ENCODE measurements around the gene C2CD2L. TPM values are rescaled to one million over a fixed set of nuclear protein-coding genes. Genes with fewer than 3 reads are reported as not detected.

Gene C2CD2L
- total and polyA plus RNA-seq, 2 of the 13 experiments (the other 11 are each of a cell fraction or from before 2014, with no cell fraction given), result 3.7 to 5.5 TPM

DNA sequence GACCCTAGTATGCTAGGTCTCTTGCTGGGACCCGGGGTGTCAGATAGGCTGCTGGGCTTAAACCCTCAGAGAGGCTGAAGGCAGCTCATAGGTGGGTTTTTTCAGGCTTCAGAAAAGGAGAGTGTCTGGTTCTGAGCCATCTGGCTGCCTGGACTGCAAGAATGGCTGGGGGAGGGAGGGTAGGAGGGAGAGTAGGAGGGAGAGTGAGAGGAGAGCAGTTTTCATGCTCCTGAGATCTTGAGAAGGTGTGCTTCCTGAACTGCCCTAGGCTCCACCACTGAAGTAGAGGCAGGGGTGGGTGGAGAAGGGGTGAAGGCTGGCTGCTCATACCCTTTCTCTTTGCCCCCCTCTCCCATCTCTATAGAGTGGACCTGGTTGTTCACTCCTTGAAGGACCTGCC is 17.8 kb upstream of the C2CD2L start:
- no peak for FAIRE-seq
- in situ Hi-C loops (cut with HindIII; ENCODE audit: extremely low pct_ligation_motif_present, low pct_unique_long_range_greater_than_20kb), result no loop called here
- intact Hi-C loops (cut with micrococcal nuclease; ENCODE audit: unreplicated experiment), result no loop called here
- TF ChIP-seq TFE3 (CRISPR knock-in tag; IDR thresholded peaks at IDR 0.05) (no peak), MNT (IDR thresholded peaks at IDR 0.05) (no peak), DDIT3 (CRISPR knock-in tag; IDR thresholded peaks at IDR 0.05) (no peak), ZNF776 (CRISPR knock-in tag; IDR thresholded peaks at IDR 0.05) (no peak)
- ChIA-PET CTCF (ENCODE audit: low intra/inter-chr PET ratio, low total read pairs) (no interaction called here), POLR2A (no interaction called here)
- no peak for DNase-seq (ENCODE audit: low spot score)
- Histone ChIP-seq H3K4me2 (ENCODE audit: low read depth, low read length) (no peak overlapping the region), H3K79me2 (ENCODE audit: insufficient read depth, low read length) (peaks cover 35% of the 10 kb centered on the region), H3K9me3 (ENCODE audit: low read length) (no peaks in the 10 kb centered on the region), H3K4me1 (ENCODE audit: insufficient read depth, low read length) (peaks cover 55% of the 10 kb centered on the region), H4K20me1 (ENCODE audit: insufficient read depth, low read length) (peaks cover 16% of the 10 kb centered on the region), H3K36me3 (replicated peaks in 1 of 2; ENCODE audit: control insufficient read depth in 1 of 2, insufficient read depth in 2 of 2, low read length in 2 of 2) (peaks cover 0 to 17% of the 10 kb centered on the region in 2 experiments; a peak in 4 of 5 replicates), H2AFZ (ENCODE audit: low read length) (no peak overlapping the region), H3K9ac (ENCODE audit: insufficient read depth, low read depth, low read length) (no peak overlapping the region), H3K27me3 (ENCODE audit: control insufficient read depth in 1 of 2, insufficient read depth in 2 of 2, low read length in 2 of 2) (no peaks in the 10 kb centered on the region; a peak in 1 of 5 replicates), H3K4me3 (replicated peaks in 1 of 3; ENCODE audit: insufficient read depth in 1 of 3, low read depth in 2 of 3, low read length in 3 of 3) (no peak overlapping the region), H3K27ac (ENCODE audit: extremely low read length, insufficient read depth, low read length) (no peak overlapping the region)
- 92% methylated on average over 1 of the region's 1 CpG for WGBS (ENCODE audit: low lambda C conversion rate)
- no peak for ATAC-seq
- no TSS peak for BruUV-seq (replicated peaks)

DNA sequence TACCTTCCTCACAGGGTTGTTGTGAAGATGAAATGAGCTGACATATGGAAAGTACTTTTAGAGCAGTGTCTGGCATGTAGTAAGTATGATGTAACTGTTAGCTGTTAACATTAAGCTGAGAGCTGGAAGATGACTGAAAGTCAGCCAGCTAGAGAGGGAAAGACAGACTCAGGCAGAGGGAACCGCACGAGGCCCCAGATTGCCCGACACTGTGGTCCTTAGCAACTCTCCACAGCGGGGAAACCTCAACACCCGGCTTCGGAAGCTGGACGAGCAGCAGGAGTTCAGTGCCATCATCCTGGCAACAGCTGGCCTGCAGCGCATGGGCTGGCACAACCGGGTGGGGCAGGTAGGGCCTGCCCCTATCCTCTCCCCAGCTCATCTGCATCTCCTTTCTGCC is 16.0 kb upstream of the C2CD2L start:
- Histone ChIP-seq H3K4me1 (ENCODE audit: insufficient read depth, low read length) (peaks cover 52% of the 10 kb centered on the region), H3K36me3 (replicated peaks in 1 of 2; ENCODE audit: control insufficient read depth in 1 of 2, insufficient read depth in 2 of 2, low read length in 2 of 2) (peaks cover 0 to 17% of the 10 kb centered on the region in 2 experiments; a peak in 4 of 5 replicates), H3K9me3 (ENCODE audit: low read length) (no peaks in the 10 kb centered on the region), H3K27ac (ENCODE audit: extremely low read length, insufficient read depth, low read length) (no peak overlapping the region), H3K27me3 (ENCODE audit: control insufficient read depth in 1 of 2, insufficient read depth in 2 of 2, low read length in 2 of 2) (no peaks in the 10 kb centered on the region), H3K4me3 (replicated peaks in 1 of 3; ENCODE audit: insufficient read depth in 1 of 3, low read depth in 2 of 3, low read length in 3 of 3) (no peak overlapping the region), H2AFZ (ENCODE audit: low read length) (no peak overlapping the region), H4K20me1 (ENCODE audit: insufficient read depth, low read length) (peaks cover 16% of the 10 kb centered on the region), H3K4me2 (ENCODE audit: low read depth, low read length) (no peak overlapping the region), H3K79me2 (ENCODE audit: insufficient read depth, low read length) (peaks cover 34% of the 10 kb centered on the region), H3K9ac (ENCODE audit: insufficient read depth, low read depth, low read length) (no peak overlapping the region)
- DNase-seq (ENCODE audit: low spot score), result no peak
- WGBS (ENCODE audit: low lambda C conversion rate), result 97% methylated on average over 5 of the region's 9 CpGs
- intact Hi-C loops (cut with micrococcal nuclease; ENCODE audit: unreplicated experiment) (no loop called here), in situ Hi-C loops (cut with HindIII; ENCODE audit: extremely low pct_ligation_motif_present, low pct_unique_long_range_greater_than_20kb) (no loop called here)
- CTCF ChIA-PET (ENCODE audit: low intra/inter-chr PET ratio, low total read pairs), result no interaction called here
- no peak for FAIRE-seq
- POLR2A ChIA-PET, result interaction anchor here (1.2 to 1.9 kb wide), 2 partner anchors 24 to 33 kb away, joined by 4 to 5 read pairs; partner anchors contain the start of gene VPS11
- no TSS peak for BruUV-seq (replicated peaks)
- ATAC-seq, result no peak
- TF ChIP-seq, protein P1, sequence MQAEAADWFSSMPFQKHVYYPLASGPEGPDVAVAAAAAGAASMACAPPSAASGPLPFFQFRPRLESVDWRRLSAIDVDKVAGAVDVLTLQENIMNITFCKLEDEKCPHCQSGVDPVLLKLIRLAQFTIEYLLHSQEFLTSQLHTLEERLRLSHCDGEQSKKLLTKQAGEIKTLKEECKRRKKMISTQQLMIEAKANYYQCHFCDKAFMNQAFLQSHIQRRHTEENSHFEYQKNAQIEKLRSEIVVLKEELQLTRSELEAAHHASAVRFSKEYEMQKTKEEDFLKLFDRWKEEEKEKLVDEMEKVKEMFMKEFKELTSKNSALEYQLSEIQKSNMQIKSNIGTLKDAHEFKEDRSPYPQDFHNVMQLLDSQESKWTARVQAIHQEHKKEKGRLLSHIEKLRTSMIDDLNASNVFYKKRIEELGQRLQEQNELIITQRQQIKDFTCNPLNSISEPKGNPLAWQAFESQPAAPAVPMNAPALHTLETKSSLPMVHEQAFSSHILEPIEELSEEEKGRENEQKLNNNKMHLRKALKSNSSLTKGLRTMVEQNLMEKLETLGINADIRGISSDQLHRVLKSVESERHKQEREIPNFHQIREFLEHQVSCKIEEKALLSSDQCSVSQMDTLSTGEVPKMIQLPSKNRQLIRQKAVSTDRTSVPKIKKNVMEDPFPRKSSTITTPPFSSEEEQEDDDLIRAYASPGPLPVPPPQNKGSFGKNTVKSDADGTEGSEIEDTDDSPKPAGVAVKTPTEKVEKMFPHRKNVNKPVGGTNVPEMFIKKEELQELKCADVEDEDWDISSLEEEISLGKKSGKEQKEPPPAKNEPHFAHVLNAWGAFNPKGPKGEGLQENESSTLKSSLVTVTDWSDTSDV (CRISPR knock-in tag; IDR thresholded peaks at IDR 0.05), result no peak
- TF ChIP-seq RBFOX2 (IDR thresholded peaks at IDR 0.05; ENCODE audit: low read depth, low read length), result peak; percentile 35; the same call in 1 of the 2 replicates
- TF ChIP-seq AGO1 (IDR thresholded peaks at IDR 0.05; ENCODE audit: low read depth, low read length, poor library complexity, severe bottlenecking), result peak; percentile 25
- TF ChIP-seq THAP11 (CRISPR knock-in tag; IDR thresholded peaks at IDR 0.05), result no peak
- no peak for TF ChIP-seq KDM3A (CRISPR knock-in tag; IDR thresholded peaks at IDR 0.05; ENCODE audit: low read depth)
- TF ChIP-seq ZNF552 (CRISPR knock-in tag; IDR thresholded peaks at IDR 0.05; ENCODE audit: borderline replicate concordance), result no peak

Measured in HepG2 (cell line).